WTC11 (cell line): ENCODE data around the gene SLC6A15.

Experiments
- AFF4 ChIP-seq: sonication (generic); formaldehyde crosslinking; IDR thresholded peaks from 2 replicates; pipeline ENCODE4 v1.8.1; 2023; ENCODE audit warnings: mild to moderate bottlenecking, missing genetic modification reagents, borderline replicate concordance
- ATF1 ChIP-seq: sonication (generic); formaldehyde crosslinking; IDR thresholded peaks from 2 replicates; pipeline ENCODE4 v1.8.1; 2023; ENCODE audit warnings: mild to moderate bottlenecking, moderate library complexity, missing genetic modification reagents
- CREB1 ChIP-seq: sonication (generic); formaldehyde crosslinking; IDR thresholded peaks from 2 replicates; pipeline ENCODE4 v1.8.0; 2023; ENCODE audit warnings: mild to moderate bottlenecking, missing genetic modification reagents
- E2F1 ChIP-seq: sonication (generic); formaldehyde crosslinking; IDR thresholded peaks from 2 replicates; pipeline ENCODE4 v1.8.0; 2022; ENCODE audit warnings: mild to moderate bottlenecking, missing genetic modification reagents
- ESRRA ChIP-seq: sonication (generic); formaldehyde crosslinking; IDR thresholded peaks from 2 replicates; pipeline ENCODE4 v1.8.1; 2022; ENCODE audit warnings: mild to moderate bottlenecking, missing genetic modification reagents, borderline replicate concordance
- JUN ChIP-seq: sonication (generic); formaldehyde crosslinking; IDR thresholded peaks from 2 replicates; pipeline ENCODE4 v1.8.0; 2023; ENCODE audit warnings: mild to moderate bottlenecking, missing genetic modification reagents
- KAT7 ChIP-seq: sonication (generic); formaldehyde crosslinking; IDR thresholded peaks from 2 replicates; pipeline ENCODE4 v1.8.1; 2023; ENCODE audit warnings: missing genetic modification reagents, mild to moderate bottlenecking, borderline replicate concordance
- NR2C2 ChIP-seq: sonication (generic); formaldehyde crosslinking; IDR thresholded peaks from 2 replicates; pipeline ENCODE4 v1.8.0; 2022; ENCODE audit warnings: mild to moderate bottlenecking, missing genetic modification reagents
- SMAD3 ChIP-seq: sonication (generic); formaldehyde crosslinking; IDR thresholded peaks from 2 replicates; pipeline ENCODE4 v1.8.0; 2022; ENCODE audit warnings: missing genetic modification reagents, mild to moderate bottlenecking, borderline replicate concordance
- SP1 ChIP-seq: sonication (generic); formaldehyde crosslinking; conservative IDR thresholded peaks from 2 replicates; pipeline ENCODE4 v1.8.1; 2022; ENCODE audit warnings: missing genetic modification reagents
- STAT6 ChIP-seq: sonication (generic); formaldehyde crosslinking; conservative IDR thresholded peaks from 2 replicates; pipeline ENCODE4 v1.8.1; 2023; ENCODE audit warnings: mild to moderate bottlenecking, low read depth, missing genetic modification reagents, moderate library complexity
- TF ChIP-seq, protein P1 (sequence below): sonication (generic); formaldehyde crosslinking; IDR thresholded peaks from 2 replicates; pipeline ENCODE4 v1.8.1; 2022; ENCODE audit warnings: low read depth, missing genetic modification reagents, borderline replicate concordance
- TF ChIP-seq, protein P2 (sequence below): sonication (generic); formaldehyde crosslinking; IDR thresholded peaks from 2 replicates; pipeline ENCODE4 v1.8.0; 2022; ENCODE audit warnings: mild to moderate bottlenecking, missing genetic modification reagents
- TF ChIP-seq, protein P3 (sequence below): fragments of 200-600 bp; IDR thresholded peaks from 2 replicates; pipeline ENCODE4 v1.8.0; 2022; ENCODE audit warnings: antibody characterized with exemption

GRCh38 chr12:84919271-84919670 is 6.7 kb upstream of the SLC6A15 start:
- TF ChIP-seq ESRRA (CRISPR knock-in tag) (no peak), NR2C2 (CRISPR knock-in tag) (no peak), KAT7 (CRISPR knock-in tag) (no peak), E2F1 (CRISPR knock-in tag) (no peak), JUN (CRISPR knock-in tag) (no peak), SMAD3 (CRISPR knock-in tag) (no peak), CREB1 (CRISPR knock-in tag) (no peak), SP1 (CRISPR knock-in tag) (no peak), STAT6 (CRISPR knock-in tag) (no peak), AFF4 (CRISPR knock-in tag) (no peak), ATF1 (CRISPR knock-in tag) (no peak)
- TF ChIP-seq, protein P1, sequence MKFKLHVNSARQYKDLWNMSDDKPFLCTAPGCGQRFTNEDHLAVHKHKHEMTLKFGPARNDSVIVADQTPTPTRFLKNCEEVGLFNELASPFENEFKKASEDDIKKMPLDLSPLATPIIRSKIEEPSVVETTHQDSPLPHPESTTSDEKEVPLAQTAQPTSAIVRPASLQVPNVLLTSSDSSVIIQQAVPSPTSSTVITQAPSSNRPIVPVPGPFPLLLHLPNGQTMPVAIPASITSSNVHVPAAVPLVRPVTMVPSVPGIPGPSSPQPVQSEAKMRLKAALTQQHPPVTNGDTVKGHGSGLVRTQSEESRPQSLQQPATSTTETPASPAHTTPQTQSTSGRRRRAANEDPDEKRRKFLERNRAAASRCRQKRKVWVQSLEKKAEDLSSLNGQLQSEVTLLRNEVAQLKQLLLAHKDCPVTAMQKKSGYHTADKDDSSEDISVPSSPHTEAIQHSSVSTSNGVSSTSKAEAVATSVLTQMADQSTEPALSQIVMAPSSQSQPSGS (CRISPR knock-in tag) = no peak
- TF ChIP-seq, protein P2, sequence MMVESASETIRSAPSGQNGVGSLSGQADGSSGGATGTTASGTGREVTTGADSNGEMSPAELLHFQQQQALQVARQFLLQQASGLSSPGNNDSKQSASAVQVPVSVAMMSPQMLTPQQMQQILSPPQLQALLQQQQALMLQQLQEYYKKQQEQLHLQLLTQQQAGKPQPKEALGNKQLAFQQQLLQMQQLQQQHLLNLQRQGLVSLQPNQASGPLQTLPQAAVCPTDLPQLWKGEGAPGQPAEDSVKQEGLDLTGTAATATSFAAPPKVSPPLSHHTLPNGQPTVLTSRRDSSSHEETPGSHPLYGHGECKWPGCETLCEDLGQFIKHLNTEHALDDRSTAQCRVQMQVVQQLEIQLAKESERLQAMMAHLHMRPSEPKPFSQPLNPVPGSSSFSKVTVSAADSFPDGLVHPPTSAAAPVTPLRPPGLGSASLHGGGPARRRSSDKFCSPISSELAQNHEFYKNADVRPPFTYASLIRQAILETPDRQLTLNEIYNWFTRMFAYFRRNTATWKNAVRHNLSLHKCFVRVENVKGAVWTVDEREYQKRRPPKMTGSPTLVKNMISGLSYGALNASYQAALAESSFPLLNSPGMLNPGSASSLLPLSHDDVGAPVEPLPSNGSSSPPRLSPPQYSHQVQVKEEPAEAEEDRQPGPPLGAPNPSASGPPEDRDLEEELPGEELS (CRISPR knock-in tag) = no peak
- TF ChIP-seq, protein P3, sequence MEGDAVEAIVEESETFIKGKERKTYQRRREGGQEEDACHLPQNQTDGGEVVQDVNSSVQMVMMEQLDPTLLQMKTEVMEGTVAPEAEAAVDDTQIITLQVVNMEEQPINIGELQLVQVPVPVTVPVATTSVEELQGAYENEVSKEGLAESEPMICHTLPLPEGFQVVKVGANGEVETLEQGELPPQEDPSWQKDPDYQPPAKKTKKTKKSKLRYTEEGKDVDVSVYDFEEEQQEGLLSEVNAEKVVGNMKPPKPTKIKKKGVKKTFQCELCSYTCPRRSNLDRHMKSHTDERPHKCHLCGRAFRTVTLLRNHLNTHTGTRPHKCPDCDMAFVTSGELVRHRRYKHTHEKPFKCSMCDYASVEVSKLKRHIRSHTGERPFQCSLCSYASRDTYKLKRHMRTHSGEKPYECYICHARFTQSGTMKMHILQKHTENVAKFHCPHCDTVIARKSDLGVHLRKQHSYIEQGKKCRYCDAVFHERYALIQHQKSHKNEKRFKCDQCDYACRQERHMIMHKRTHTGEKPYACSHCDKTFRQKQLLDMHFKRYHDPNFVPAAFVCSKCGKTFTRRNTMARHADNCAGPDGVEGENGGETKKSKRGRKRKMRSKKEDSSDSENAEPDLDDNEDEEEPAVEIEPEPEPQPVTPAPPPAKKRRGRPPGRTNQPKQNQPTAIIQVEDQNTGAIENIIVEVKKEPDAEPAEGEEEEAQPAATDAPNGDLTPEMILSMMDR = no peak
